OCI-LY1 (cell line): ENCODE results near the gene ZBTB46.

Source experiments
- CTCF ChIP-seq: fragments of 200-600 bp; sonication (generic), shearing (Covaris generic); IDR thresholded peaks from 2 replicates; pipeline ENCODE4 v1.5.1; 2017; ENCODE audit warnings: mild to moderate bottlenecking, antibody characterized with exemption, low read length, moderate library complexity, mixed read lengths
- EZH2 ChIP-seq: fragments of 200-600 bp; sonication (generic), shearing (Covaris generic); IDR thresholded peaks from 2 replicates; pipeline ENCODE4 v1.8.0; 2017; ENCODE audit warnings: borderline replicate concordance, mixed run types, mild to moderate bottlenecking, antibody characterized with exemption, low read length, moderate library complexity, mixed read lengths

- TF ChIP-seq CTCF (no peak), EZH2 (no peak)
Observed at GRCh38 chr20:63785691-63786131, 45.4 kb downstream of the ZBTB46 start.
